Vagina (tissue), 2 donors: ENCODE results near the gene KIF23. TPM values are rescaled to one million over a fixed set of nuclear protein-coding genes. Genes with fewer than 3 reads are reported as not detected.

Experiments used
- DNase-seq, 2 donors: peaks; one replicate each; pipeline ENCODE4 v3.0.0-alpha.2; 2017; ENCODE audit errors: extremely low spot score in 2 of 2
- H3K27ac ChIP-seq: fragments of 200-600 bp; sonication (generic); one replicate; pipeline ENCODE4 v1.5.1; 2019
- H3K27me3 ChIP-seq: fragments of 200-600 bp; sonication (generic); one replicate; pipeline ENCODE4 v1.5.1; 2019
- H3K36me3 ChIP-seq, 2 donors: fragments of 200-600 bp; sonication (generic); one replicate each; pipeline ENCODE4 v1.5.1; 2017 to 2019
- H3K4me1 ChIP-seq: fragments of 200-600 bp; sonication (generic); one replicate; pipeline ENCODE4 v1.5.1; 2019
- H3K4me3 ChIP-seq, 2 donors: fragments of 200-600 bp; sonication (generic); 1 replicate in 1 of 2; 2 replicates in 1 of 2; pipeline ENCODE4 v1.5.1; 2016 to 2019
- H3K9me3 ChIP-seq: fragments of 200-600 bp; sonication (generic); one replicate; pipeline ENCODE4 v1.5.1; 2019
- POLR2A ChIP-seq, 2 donors: fragments of 450-650 bp; IDR thresholded peaks; one replicate each; pipeline ENCODE4 v1.6.1; 2017; ENCODE audit warnings: antibody characterized with exemption in 2 of 2, mild to moderate bottlenecking in 2 of 2, moderate library complexity in 2 of 2
- POLR2AphosphoS5 ChIP-seq, 2 donors: sonication (generic); formaldehyde crosslinking; IDR thresholded peaks; one replicate each; pipeline ENCODE4 v1.9.0; 2017; ENCODE audit warnings: antibody characterized with exemption in 2 of 2, mild to moderate bottlenecking in 2 of 2, low read depth in 1 of 2; ENCODE audit not compliant: insufficient read depth in 1 of 2
- intact Hi-C: fragments of 100-400 bp; cut with DNase I; formaldehyde crosslinking; loops from one replicate; pipeline ENCODE4 v1.15.1; 2023
- total RNA-seq: library from RNA; depleted of rRNA; stranded (reverse); fragments of >200 nt; gene quantifications from one replicate; pipeline ENCODE4 v1.2.3, GENCODE V29; 2016
- TF ChIP-seq, protein P1 (sequence below), 3 experiments: fragments of 450-650 bp in 2 of 3; fragments of 200-600 bp in 1 of 3; sonication (generic) in 1 of 3; IDR thresholded peaks; one replicate each; pipeline ENCODE4 v1.5.1; 2017 to 2019; ENCODE audit warnings: antibody characterized with exemption in 3 of 3, mild to moderate bottlenecking in 2 of 3, moderate library complexity in 2 of 3

The KIF23 gene
- total RNA-seq, 1 donor from 2014 or later, result 7.4 TPM

DNA sequence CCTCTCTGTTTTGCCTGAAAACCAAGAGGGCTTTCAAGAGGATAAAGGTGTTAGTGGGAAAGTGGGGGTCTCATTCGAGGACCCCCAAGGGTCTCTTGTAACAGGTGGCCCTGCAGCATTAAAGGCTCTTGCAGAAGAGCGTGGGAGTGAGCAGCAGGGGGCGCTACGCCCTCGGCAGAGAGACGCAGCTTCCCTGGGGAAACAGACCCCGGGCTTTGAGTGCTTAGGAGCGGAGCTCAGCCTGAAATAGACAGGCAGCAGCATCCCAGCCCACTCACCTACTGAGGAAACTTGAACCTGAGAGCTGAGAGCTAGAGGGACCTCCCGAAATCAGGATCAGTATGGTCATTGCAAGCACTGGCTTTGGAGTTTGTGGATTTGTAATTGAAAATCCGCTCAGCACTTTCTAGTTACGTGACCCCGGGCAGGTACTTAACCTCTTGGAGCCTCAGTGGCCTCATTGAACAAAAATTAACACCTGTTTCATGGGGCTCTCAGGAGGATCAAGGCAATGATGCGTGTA lies 64.2 kb downstream of the KIF23 start:
- Histone ChIP-seq H3K9me3 (no peaks in the 10 kb centered on the region), H3K4me3 (no peak overlapping the region), H3K4me1 (no peaks in the 10 kb centered on the region), H3K36me3 (no peaks in the 10 kb centered on the region), H3K27ac (no peak overlapping the region), H3K27me3 (no peaks in the 10 kb centered on the region)
- intact Hi-C loops, result loop anchor here (10.0 kb wide), 1 partner anchor 1006 kb away; no protein-coding TSS in a partner anchor
- TF ChIP-seq POLR2AphosphoS5 (IDR thresholded peaks at IDR 0.05; ENCODE audit: insufficient read depth in 1 of 2, low read depth in 1 of 2) (no peak), POLR2A (IDR thresholded peaks at IDR 0.05) (no peak)
- TF ChIP-seq, protein P1, sequence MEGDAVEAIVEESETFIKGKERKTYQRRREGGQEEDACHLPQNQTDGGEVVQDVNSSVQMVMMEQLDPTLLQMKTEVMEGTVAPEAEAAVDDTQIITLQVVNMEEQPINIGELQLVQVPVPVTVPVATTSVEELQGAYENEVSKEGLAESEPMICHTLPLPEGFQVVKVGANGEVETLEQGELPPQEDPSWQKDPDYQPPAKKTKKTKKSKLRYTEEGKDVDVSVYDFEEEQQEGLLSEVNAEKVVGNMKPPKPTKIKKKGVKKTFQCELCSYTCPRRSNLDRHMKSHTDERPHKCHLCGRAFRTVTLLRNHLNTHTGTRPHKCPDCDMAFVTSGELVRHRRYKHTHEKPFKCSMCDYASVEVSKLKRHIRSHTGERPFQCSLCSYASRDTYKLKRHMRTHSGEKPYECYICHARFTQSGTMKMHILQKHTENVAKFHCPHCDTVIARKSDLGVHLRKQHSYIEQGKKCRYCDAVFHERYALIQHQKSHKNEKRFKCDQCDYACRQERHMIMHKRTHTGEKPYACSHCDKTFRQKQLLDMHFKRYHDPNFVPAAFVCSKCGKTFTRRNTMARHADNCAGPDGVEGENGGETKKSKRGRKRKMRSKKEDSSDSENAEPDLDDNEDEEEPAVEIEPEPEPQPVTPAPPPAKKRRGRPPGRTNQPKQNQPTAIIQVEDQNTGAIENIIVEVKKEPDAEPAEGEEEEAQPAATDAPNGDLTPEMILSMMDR (IDR thresholded peaks at IDR 0.05), result peak; percentile 17 to 82 (median 77)
- no peak for DNase-seq

DNA sequence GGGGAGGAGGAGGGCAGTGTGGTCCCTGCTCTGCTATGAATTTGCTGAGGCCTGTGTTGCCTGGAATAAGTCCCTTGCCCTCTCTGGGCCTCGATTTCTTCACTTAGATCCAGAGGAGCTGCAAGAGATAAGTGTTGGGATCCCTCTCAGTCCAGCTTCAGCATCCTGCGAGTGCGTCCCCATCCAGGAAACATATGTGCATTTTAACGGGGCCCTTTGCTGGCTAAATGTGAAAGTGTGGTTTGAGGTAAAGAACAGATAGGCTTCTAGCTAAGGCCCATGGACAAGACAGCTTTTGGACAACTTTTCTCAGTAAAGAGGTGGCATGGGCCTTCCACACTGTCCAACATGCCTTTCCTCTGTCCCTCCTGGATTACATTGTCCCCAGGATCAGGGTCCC lies 64.9 kb downstream of the KIF23 start:
- no peaks in the 10 kb centered on the region for H3K27me3 ChIP-seq
- H3K27ac ChIP-seq, result no peak overlapping the region
- H3K4me1 ChIP-seq, result no peaks in the 10 kb centered on the region
- no peak overlapping the region for H3K4me3 ChIP-seq
- no peaks in the 10 kb centered on the region for H3K36me3 ChIP-seq
- intact Hi-C loops, result loop anchor here (10.0 kb wide), 1 partner anchor 1006 kb away; no protein-coding TSS in a partner anchor
- H3K9me3 ChIP-seq, result no peaks in the 10 kb centered on the region
- DNase-seq, result no peak
- TF ChIP-seq POLR2AphosphoS5 (IDR thresholded peaks at IDR 0.05; ENCODE audit: insufficient read depth in 1 of 2, low read depth in 1 of 2), result no peak
- TF ChIP-seq, protein P1 (IDR thresholded peaks at IDR 0.05), result no peak
- TF ChIP-seq POLR2A (IDR thresholded peaks at IDR 0.05), result no peak

DNA sequence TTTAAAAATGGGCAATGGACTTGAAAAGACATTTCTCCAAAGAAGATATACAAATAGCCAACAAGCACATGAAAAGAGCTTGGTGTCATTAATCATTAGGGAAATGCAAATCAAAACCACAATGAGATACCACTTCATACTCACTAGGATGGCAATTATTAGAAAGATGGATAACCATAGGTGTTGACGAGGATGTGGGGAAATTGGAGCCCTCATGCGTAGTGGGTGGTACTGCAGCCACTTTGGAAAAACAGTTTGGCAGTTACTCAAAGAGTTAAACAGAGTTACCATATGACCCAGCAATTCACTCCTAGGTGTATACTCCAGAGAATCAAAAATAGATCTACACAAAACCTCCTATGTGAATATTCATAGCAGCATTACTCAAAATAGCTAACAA lies 65.8 kb downstream of the KIF23 start:
- Histone ChIP-seq H3K36me3 (no peaks in the 10 kb centered on the region), H3K9me3 (no peaks in the 10 kb centered on the region), H3K27me3 (no peaks in the 10 kb centered on the region), H3K4me3 (no peak overlapping the region), H3K27ac (no peak overlapping the region), H3K4me1 (peaks cover 4% of the 10 kb centered on the region)
- intact Hi-C loops, result loop anchor here (10.0 kb wide), 1 partner anchor 1005 kb away; no protein-coding TSS in a partner anchor
- no peak for DNase-seq
- TF ChIP-seq POLR2AphosphoS5 (IDR thresholded peaks at IDR 0.05; ENCODE audit: insufficient read depth in 1 of 2, low read depth in 1 of 2) (no peak), POLR2A (IDR thresholded peaks at IDR 0.05) (no peak)
- TF ChIP-seq, protein P1 (IDR thresholded peaks at IDR 0.05), result no peak

DNA sequence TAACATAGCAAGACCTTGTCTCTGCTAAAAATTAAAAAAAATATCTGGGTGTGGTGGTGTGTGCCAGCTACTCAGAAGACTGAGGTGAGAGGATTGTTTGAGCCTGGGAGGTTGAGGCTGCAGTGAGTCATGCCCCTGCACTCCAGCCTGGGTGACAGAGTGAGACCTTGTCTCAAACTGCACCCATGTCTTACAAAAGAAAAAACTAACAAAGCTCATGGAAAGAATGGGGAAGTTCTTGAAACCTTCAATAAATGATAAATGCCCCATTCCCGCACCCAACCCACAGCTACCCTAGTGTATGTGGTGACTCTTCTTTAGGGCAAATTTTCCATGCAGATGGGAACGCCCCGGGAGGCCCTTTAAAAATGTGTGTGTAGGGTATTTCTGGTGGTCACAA lies 66.8 kb downstream of the KIF23 start:
- TF ChIP-seq, protein P1 (IDR thresholded peaks at IDR 0.05), result no peak
- TF ChIP-seq POLR2AphosphoS5 (IDR thresholded peaks at IDR 0.05; ENCODE audit: insufficient read depth in 1 of 2, low read depth in 1 of 2), result no peak
- TF ChIP-seq POLR2A (IDR thresholded peaks at IDR 0.05), result no peak
- peaks cover 6% of the 10 kb centered on the region for H3K4me1 ChIP-seq
- intact Hi-C loops, result no loop called here
- H3K9me3 ChIP-seq, result no peaks in the 10 kb centered on the region
- H3K4me3 ChIP-seq, result no peak overlapping the region
- no peak overlapping the region for H3K27ac ChIP-seq
- no peaks in the 10 kb centered on the region for H3K27me3 ChIP-seq
- no peaks in the 10 kb centered on the region for H3K36me3 ChIP-seq
- DNase-seq, result no peak

DNA sequence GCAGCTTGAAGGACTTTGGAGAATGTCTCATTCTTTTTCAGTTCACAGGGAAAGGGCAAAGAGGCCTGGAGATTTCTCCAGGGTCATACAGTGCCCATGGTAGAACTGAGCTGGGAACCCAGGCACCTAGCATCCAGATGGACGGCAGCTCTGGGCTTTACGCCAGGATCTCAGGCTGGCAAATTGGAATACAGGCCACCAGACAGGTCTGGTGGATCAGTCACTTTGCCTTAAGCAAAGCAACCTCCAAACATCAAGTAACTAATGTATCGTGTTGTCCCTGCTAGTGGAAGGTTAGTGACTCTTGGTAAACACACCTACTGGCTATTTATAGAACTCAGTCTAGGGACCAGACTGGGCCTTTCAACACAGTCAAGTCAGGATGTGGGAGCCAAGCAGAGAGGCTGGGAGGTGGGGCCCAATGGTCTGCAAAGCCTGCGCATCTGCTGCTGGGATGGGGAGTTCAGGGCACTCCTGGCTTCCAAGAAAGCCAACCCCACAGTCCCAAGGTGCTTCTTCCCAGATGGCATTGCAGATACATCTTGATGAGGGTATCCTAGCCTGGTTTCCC lies 68.6 kb downstream of the KIF23 start:
- Histone ChIP-seq H3K27ac (no peak overlapping the region), H3K27me3 (no peaks in the 10 kb centered on the region), H3K4me3 (no peak overlapping the region), H3K36me3 (no peaks in the 10 kb centered on the region), H3K9me3 (no peaks in the 10 kb centered on the region), H3K4me1 (peaks cover 6% of the 10 kb centered on the region)
- TF ChIP-seq POLR2AphosphoS5 (IDR thresholded peaks at IDR 0.05; ENCODE audit: insufficient read depth in 1 of 2, low read depth in 1 of 2) (no peak), POLR2A (IDR thresholded peaks at IDR 0.05) (no peak)
- TF ChIP-seq, protein P1 (IDR thresholded peaks at IDR 0.05), result no peak
- intact Hi-C loops, result no loop called here
- no peak for DNase-seq
